ENCODE data around the gene HTRA3.
"Not testable (repeated sequence)": the region's sequence is repeated elsewhere in the genome, so short reads cannot be mapped to it uniquely, and the experiment has no call there.

Gene HTRA3

GRCh38 chr4:8325291-8325973 lies 55.9 kb downstream of the HTRA3 start:
- no peak for DNase-seq (ENCODE audit: low read depth in 3 of 3)

- no peak for DNase-seq (ENCODE audit: low read depth in 3 of 3)
These were observed 56.7 kb downstream of the HTRA3 start for GRCh38 chr4:8326206-8326605.

GRCh38 chr4:8328456-8328855 lies 58.9 kb downstream of the HTRA3 start:
- no peak for DNase-seq (ENCODE audit: low read depth in 3 of 3)

DNA sequence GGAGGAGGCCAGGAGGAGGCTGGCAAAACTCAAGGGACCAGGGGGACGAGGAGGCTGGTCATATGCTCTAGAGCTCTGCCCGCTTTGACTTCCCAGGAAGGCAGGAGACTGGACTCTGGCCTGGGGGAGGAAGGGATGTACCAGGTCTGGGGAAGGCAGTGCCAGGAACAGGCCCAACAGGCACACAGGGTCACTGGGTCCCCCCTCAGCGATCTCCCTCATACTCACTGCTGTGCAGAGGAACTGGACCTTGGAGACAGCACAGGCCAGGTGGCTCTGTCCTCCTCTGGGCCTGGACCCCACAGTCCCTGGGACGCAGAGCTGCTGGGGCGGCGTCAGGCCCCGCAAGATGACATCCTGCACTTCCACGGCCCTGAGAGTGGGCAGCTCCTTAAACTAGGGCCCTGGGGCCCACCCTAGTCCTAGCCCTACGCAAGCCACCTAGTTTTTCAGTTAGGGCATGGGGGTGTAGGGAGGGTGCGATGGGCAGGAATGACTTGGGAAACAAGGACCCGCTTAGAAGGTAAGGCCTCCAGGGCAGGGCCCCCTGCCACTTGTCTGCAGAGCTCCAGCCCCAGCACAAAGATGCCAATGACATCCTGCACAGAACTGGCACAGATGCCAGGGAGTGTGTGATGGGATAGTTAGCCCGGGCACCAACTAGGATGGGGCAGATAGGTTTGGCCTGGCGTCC lies 59.5 kb downstream of the HTRA3 start:
- DNase-seq (ENCODE audit: low read depth in 3 of 3) = no peak

GRCh38 chr4:8329560-8329858 lies 60.0 kb downstream of the HTRA3 start:
- DNase-seq (ENCODE audit: low read depth in 3 of 3) = no peak

GRCh38 chr4:8329859-8330761 lies 60.6 kb downstream of the HTRA3 start:
- no peak for DNase-seq (ENCODE audit: low read depth in 3 of 3)

- no peak for DNase-seq (ENCODE audit: low read depth in 3 of 3)
These were observed 61.4 kb downstream of the HTRA3 start for GRCh38 chr4:8330821-8331574.

DNA sequence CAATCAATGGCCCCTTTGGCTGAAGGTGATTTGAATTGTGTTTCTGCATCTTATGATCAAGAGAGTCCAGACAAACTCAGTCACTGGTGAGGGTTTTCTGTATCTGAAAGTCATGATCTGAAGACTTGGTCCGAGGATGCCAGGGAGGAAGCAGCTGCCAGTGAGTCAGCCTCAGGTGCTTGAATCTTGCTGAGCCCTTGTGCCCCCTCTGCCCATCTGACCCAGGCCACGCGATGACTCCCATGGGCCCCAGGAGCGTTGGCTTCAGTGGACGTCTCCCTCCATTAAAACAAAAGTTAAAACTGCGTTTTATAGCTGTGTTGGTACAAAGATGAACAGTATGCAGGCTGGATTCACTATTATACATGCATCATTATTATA lies 62.0 kb downstream of the HTRA3 start:
- DNase-seq (ENCODE audit: low read depth in 3 of 3) = no peak

DNA sequence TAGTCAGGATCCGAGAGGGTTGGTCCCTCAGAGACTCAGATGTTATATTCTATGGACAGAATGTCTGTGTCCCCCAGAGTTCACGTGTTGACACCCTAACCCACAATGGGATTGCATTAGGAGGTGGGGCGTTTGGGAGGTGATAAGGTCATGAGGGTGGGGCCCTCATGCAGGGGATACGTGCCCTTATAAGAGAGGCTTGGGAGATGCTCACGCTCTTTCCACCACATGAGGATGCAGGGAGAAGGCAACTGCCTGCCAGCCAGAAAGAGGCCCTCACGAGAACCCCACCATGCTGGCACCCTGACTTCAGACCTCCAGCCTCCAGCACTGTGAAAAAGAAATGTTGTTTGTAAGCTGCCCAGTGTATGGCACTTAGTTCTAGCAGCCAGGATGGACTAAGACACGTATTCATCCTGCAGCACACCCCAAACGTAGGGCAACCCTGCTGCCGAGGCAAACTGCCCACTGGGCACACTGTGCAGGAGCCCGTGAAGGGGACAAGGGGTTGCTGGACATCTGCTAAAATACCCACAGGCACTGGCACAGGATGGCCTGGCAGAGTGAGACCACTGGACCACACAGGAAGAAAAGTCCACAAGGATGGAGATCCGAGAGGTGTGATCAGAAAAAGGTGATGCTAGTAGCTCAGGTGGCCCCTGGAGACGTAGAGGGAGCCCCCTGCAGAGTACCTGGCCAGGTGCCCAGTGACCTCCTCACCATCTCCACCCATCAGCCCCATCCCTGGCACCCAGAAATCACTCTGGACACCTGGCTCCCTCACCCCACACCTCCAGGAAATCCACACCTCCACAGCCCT lies 62.7 kb downstream of the HTRA3 start:
- no peak for DNase-seq (ENCODE audit: low read depth in 3 of 3)

DNA sequence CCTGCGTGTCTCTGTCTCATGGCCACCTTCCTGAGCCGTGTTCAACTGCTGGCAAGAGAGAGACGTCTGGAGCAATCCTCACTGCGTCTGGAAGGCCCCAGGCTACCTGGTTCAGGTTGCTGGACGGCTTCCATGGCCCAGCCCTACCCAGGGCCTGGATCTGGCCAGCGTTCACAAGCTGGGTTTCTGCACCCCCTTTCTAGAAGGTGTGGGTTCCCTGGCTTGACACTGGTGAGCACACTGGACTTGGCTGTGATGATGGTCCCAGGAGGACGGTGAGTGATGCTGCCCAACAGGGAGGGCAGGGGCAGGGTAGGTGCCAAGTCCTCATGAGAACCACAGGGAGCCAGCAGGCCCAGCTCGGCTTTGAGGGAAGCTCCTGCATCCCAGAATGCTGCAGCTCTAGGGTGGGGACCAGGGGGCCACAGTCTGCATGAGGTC lies 63.4 kb downstream of the HTRA3 start:
- DNase-seq (ENCODE audit: low read depth in 3 of 3) = no peak

DNA sequence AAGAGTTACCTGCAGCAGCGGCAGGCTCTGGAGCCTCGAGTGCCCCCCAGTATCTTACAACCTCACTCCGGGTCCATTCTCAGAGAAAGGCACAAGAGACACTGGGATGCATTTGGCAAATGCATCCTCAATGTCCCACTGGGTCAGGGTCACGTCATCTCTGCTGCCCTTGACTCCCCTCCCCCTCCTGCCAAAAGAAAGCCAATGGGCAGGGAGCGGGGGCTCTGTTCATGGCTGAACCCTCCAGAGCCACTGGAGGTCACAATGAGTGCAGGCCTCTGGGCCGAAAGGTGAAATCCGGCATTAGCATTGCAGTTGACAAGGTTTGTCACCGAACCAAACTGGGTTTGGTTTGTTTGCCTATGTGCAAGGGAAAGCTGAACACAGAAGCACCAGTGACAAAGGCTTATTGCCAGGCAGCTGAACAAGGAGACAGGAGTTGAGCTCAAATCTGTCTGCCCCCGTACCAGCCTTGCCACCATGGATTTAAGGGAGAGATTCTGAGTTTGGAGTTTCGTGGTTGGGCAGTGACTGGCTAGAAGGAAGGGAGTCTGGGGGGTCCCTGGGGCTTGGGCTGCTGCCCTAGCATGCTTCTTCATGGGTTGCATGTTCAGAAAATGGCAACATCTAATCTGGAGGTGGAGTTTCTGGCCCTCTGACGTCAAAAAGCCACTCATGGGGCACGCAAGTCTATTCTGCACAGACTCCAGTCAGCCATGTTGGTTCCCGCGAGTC lies 64.3 kb downstream of the HTRA3 start:
- DNase-seq (ENCODE audit: low read depth in 3 of 3) = no peak

- no peak for DNase-seq (ENCODE audit: low read depth in 3 of 3)
These were observed 65.4 kb downstream of the HTRA3 start for GRCh38 chr4:8334786-8335460.

GRCh38 chr4:8335848-8336247 lies 66.3 kb downstream of the HTRA3 start:
- no peak for DNase-seq (ENCODE audit: low read depth in 3 of 3)

DNA sequence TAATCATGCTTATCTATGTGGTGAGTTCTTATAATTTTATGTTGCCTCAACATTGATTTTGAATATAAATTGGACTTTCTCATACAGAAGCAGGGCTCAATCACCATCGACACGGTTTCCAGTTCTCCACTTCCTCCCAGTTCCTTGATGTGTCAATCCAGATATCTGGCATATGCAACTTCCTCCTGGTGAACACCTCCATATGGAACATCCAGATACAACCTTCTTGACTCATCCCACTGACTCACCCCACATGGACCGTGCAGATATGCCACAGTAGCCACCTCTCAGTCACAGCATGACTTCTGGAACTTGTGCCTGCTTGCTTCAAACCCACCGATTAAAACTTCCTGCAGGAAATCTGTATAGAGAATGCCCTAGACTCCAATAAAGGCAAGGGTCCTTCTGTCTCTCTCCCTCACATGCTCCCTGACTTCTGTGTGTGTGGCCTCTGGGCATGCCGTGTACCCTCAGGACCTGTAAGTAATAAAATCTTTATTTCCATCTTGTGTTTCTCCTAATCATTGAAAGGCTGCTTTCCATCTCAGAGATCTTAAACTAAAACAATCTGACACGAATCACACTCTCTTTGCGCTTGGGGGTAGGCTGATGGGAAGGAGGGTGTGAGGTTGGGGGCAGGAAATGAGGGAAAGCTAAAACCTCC lies 67.0 kb downstream of the HTRA3 start:
- no peak for DNase-seq (ENCODE audit: low read depth in 3 of 3)

GRCh38 chr4:8338351-8338961 lies 68.9 kb downstream of the HTRA3 start:
- DNase-seq (ENCODE audit: low read depth in 3 of 3) = no peak

DNA sequence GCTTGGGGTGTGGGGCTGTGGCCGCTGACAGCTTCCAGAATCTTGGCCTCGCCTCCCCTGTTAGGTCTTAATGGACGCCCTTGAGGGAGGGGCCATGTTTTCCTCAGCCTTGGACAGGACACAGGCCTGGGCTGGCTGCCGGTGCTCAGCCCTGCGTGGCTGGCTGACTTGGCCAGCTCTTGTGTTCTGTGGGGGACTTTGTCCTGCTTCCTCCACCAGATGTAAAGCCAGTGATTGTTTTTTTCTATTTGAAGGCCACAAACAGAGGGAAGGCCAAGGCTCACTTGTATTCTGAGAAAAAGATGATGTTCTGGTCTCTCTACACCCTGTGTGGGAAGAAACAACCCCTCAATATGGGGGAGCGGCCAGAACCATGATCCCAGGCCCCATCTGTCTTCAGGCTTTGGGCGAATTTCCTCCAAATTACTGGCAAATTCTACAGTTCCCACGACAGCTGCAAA lies 71.3 kb downstream of the HTRA3 start:
- no peak for DNase-seq (ENCODE audit: low read depth in 3 of 3)

- DNase-seq (ENCODE audit: low read depth in 3 of 3) = not testable (repeated sequence)
These were observed 71.7 kb downstream of the HTRA3 start for GRCh38 chr4:8341281-8341680.

GRCh38 chr4:8341691-8342090 lies 72.1 kb downstream of the HTRA3 start:
- DNase-seq (ENCODE audit: low read depth in 3 of 3) = no peak

Measured in stimulated activated CD4-positive, alpha-beta T cell treated with anti-CD3 and anti-CD28 coated beads, TNF-alpha, amount 100 ng/mL, for 48 hours (primary cell).